VCaP (cell line): ENCODE data around the gene ASB18.

ENCODE experiments used
- H3K27ac ChIP-seq: fragments of 450-650 bp; 2 replicates; pipeline ENCODE4 v1.5.1; 2017
- TF ChIP-seq, protein P1 (sequence below): fragments of 450-650 bp; conservative IDR thresholded peaks from 2 replicates; pipeline ENCODE4 v1.5.1; 2017; ENCODE audit warnings: mild to moderate bottlenecking, moderate library complexity

Gene ASB18

DNA sequence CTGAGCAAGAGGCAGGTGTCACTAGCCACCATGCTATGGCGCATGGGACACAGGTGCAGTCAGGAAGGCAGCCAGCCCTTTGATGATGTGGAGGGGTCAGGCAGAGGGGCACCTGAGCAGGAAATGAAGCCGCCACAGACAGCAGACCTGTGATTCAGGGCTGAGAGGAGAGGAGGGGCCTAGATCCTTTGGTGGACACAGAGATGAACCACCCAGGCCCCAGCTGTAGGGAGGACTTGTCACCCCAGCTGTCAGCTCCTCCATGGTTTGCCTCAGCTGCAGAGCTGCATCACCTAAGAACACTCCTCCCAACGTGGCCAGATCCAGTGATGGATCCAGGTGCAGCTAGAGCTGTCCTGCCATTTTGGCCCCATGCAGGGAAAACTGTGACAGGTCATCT lies 11.6 kb downstream of the ASB18 start:
- no peak overlapping the region for H3K27ac ChIP-seq
- TF ChIP-seq, protein P1, sequence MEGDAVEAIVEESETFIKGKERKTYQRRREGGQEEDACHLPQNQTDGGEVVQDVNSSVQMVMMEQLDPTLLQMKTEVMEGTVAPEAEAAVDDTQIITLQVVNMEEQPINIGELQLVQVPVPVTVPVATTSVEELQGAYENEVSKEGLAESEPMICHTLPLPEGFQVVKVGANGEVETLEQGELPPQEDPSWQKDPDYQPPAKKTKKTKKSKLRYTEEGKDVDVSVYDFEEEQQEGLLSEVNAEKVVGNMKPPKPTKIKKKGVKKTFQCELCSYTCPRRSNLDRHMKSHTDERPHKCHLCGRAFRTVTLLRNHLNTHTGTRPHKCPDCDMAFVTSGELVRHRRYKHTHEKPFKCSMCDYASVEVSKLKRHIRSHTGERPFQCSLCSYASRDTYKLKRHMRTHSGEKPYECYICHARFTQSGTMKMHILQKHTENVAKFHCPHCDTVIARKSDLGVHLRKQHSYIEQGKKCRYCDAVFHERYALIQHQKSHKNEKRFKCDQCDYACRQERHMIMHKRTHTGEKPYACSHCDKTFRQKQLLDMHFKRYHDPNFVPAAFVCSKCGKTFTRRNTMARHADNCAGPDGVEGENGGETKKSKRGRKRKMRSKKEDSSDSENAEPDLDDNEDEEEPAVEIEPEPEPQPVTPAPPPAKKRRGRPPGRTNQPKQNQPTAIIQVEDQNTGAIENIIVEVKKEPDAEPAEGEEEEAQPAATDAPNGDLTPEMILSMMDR, result no peak

DNA sequence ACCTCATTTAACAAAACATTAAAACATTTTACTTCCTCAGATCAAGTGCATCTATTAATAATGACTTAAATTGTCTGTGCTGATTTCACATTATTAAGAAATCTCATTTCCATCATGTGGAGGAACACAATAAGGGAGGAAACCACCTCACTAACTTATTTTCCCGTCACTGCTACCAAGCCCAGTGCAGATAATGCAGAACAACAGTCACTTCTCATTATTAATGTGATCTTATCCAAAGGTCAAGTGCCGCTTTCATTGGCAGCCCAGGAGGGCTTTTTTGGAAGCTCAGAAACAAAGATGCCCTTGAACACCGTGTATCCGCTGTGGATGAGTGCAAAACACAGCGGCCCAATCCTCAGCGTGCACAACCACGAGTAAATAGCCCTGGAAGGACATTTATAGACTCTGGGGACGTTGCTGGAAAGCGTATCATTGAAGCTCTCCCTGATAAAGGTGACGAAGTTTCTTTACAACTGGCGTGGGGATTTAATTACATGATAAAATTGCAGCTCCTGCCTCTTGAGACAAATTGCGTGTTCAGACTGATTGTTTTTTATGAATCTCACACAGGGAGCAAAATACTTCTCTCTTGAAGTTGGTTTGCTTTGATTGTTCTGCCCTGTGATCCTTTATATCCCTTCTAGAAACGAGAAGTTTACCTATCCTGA lies 13.2 kb downstream of the ASB18 start:
- TF ChIP-seq, protein P1, result no peak
- no peak overlapping the region for H3K27ac ChIP-seq

DNA sequence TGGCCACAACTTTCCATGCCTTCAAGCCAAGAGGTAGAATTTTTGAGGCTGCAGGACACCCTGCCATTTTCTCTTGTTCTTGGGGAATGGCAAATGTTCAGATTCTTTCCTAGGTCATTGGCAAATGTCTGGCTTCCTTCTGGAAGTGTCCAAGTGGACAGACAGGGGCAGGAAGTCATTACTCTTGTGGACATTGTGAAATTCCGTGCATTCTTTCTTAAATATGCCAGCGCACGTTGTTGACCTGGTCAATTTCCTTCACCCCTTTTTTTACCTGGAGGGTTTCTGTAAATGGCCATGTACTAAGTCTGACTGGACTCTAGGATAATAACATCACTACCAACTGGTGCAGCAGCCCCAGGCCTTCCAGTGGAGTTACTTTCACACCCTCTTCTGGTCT lies 13.9 kb downstream of the ASB18 start:
- TF ChIP-seq, protein P1, result no peak
- no peak overlapping the region for H3K27ac ChIP-seq

DNA sequence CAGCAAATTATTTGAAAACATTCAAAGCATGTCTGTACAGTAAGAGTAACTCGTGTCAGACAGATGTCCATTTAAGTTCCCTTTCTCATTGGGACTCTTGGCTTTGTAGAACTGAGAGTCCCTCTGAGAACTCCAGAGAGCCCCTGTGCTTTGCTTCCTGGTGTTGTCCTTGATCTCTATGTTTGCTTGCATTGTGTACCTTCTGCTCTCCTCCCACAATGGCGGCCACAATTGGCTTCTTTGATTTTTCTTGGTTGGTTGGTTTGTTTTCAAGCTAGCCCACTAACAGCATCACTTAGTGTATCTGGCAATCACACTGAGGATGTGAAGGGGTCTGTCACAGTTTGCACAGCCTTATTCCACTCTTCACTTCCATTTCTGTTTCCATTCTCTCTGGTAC lies 15.1 kb downstream of the ASB18 start:
- H3K27ac ChIP-seq, result no peak overlapping the region
- TF ChIP-seq, protein P1, result no peak

DNA sequence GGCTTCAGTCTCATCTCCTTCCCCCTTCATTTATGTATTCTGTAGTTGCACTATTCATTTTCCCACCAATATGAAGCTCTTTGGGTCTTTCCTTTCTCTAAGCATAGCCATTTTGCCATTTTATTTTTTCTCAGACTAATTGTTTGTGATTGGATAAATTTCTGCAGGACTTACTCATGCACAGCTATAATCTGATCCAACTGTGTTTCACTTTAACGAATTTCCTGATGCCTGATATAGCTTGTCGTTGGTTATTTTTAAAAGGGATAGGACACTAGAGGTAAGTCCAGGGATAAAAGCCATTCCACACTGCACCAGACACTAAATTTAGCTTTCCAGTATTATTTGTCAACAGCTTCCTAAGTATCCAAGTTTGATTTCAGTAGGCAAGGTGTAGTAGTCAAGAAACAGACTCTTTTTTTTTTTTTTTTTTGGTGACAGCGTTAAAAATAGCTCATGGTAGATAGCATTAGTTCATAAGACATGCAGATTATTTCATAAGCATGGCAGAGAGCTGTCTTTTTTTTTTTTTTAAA lies 17.4 kb downstream of the ASB18 start:
- TF ChIP-seq, protein P1, result no peak

DNA sequence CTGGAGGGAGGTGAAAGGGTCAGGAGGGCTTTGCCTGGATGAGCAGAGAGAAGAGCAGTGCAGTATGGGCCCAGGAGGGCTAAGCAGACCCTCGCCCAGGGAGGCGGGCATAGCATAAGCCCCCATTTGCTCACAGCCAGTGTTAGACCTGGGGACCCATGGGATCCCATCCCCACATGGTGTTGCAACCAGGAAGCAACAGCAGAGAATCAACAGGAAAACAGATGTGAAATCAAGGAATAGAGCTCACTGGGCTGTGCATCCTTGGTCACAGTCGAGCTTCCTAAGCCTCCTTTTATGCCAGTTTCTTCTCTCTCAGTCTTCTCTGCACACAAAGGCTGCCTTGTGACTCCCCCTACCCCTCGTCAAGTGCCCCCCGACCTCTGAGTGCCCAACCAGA lies 19.9 kb downstream of the ASB18 start:
- TF ChIP-seq, protein P1, result no peak
- H3K27ac ChIP-seq, result no peak overlapping the region

More for the DNA sequence above, 17.4 kb downstream of the ASB18 start:
- no peak overlapping the region for H3K27ac ChIP-seq

DNA sequence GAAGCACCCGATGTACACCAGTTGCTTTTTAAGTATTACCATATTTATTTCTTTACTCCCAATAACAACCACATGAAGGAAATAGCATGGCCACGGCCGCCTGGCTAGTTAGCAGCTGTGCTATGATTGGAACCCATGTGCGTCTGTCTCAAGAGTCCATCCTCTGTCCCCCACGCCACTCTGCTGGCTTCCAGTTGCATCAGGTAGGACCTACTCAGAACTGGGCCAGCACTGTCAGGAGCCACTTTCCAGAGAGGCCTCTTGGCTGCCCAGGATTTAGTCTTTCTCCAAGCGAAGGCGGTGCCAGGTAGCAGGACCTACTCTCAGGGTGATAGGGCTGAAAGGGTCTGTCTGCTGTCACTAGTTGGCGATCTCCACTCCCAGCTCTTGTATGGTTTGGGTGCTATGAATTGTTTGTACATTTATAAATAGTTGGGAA lies 22.1 kb downstream of the ASB18 start:
- H3K27ac ChIP-seq, result no peak overlapping the region
- TF ChIP-seq, protein P1, result no peak
